Transverse colon (tissue), 3 donors: Measurements from ENCODE around the gene LPAR2.

Experiments used
- CTCF ChIP-seq, 5 experiments: fragments of 200-600 bp in 3 of 5; fragments of 450-650 bp in 2 of 5; sonication (generic) in 3 of 5; IDR thresholded peaks; 1 replicate in 2 of 5; 2 replicates in 3 of 5; pipeline ENCODE4 v1.5.1; 2016 to 2017; ENCODE audit warnings: antibody characterized with exemption in 5 of 5, inconsistent platforms in 3 of 5, mild to moderate bottlenecking in 2 of 5, moderate library complexity in 1 of 5
- EP300 ChIP-seq: sonication (generic); formaldehyde crosslinking; IDR thresholded peaks from one replicate; pipeline ENCODE4 v1.6.1; 2017; ENCODE audit warnings: antibody characterized with exemption, low read depth
- POLR2A ChIP-seq: fragments of 450-650 bp; IDR thresholded peaks from one replicate; pipeline ENCODE4 v1.6.1; 2016; ENCODE audit warnings: antibody characterized with exemption, mild to moderate bottlenecking, moderate library complexity

- TF ChIP-seq CTCF (IDR thresholded peaks at IDR 0.05) = peak in 3 of 5 experiments; percentile 0 to 24 (median 2)
- TF ChIP-seq POLR2A = no peak
- TF ChIP-seq EP300 = no peak
These were observed 16.0 kb upstream of the LPAR2 start for GRCh38 chr19:19644054-19644388.
